HG02571 (cell line): Measurements from ENCODE around the gene KIRREL3.
"Not testable (repeated sequence)": the region's sequence is repeated elsewhere in the genome, so short reads cannot be mapped to it uniquely, and the experiment has no call there.

Experiments
- ATAC-seq: cut with Tn5 transposase; IDR thresholded peaks from one replicate; pipeline ENCODE4 v1.9.1; 2021; ENCODE audit warnings: mild to moderate bottlenecking, moderate library complexity; ENCODE audit not compliant: unreplicated experiment

KIRREL3 gene

DNA sequence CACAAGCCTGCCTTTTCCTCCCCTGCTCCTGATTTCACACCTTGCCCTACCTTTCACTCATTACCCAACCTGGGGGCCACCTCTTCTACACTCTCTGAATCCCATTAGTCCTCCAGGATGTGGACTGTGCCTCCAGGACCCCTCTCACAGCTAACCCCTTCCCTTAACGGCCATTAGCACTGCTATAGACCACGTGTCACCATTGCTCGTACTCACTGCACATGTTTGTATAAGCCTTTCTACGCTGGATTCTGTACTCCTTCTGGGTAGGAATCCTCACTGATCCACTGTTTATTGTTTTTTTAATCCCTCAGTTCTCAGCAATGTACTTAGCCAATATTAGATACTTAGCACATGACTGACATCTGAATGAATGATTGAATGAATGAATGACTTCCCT is 40.9 kb downstream of the KIRREL3 start:
- no peak for ATAC-seq

DNA sequence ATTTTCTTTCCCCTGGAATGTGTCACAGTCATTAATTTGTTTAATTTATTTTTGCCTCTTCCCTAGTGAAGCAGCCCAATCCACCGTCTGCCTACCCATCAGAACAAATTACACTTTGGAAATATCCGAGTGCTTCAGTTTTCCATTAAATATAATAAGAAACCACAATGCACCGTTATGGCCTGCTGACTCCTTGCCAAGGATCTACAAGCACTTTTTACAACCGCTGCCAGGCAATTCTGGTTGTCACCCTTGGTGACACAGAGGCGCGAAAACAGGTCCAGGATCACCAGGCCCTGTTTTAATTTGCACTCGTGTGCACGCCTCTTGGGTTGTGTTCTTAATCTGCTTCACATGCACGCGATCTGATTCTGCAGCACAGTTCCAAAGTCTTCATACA is 43.9 kb downstream of the KIRREL3 start:
- ATAC-seq, result no peak

DNA sequence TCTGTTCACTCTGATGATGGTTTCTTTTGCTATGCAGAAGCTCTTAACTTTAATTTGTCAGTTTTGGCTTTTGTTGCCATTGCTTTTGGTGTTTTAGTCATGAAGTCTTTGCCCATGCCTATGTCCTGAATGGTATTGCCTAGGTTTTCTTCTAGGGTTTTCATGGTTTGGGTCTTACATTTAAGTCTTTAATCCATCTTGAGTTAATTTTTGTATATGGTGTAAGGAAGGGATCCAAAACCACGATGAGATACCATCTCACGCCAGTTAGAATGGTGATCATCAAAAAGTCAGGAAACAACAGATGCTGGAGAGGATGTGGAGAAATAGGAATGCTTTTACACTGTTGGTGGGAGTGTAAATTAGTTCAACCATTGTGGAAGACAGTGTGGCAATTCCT is 48.0 kb downstream of the KIRREL3 start:
- not testable (repeated sequence) for ATAC-seq

DNA sequence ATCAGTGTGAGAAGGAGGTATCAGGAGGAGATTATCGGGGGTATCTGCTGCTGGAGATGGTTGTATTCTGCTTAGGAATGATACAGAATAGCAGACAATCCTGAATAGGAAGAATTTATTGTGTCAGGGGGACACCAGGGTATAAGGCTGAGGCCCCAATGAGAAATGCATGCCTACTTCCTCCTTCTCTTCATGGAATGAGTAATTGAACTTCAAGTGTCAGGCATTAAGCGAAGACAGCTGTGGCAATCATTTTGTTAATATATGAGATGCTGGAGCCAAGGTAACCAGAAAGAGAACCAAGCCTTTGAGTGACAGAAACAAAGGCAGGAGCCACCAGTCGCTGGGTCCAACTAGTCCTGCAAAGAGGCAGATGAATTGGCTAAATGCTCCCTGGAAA is 49.1 kb downstream of the KIRREL3 start:
- ATAC-seq, result no peak

DNA sequence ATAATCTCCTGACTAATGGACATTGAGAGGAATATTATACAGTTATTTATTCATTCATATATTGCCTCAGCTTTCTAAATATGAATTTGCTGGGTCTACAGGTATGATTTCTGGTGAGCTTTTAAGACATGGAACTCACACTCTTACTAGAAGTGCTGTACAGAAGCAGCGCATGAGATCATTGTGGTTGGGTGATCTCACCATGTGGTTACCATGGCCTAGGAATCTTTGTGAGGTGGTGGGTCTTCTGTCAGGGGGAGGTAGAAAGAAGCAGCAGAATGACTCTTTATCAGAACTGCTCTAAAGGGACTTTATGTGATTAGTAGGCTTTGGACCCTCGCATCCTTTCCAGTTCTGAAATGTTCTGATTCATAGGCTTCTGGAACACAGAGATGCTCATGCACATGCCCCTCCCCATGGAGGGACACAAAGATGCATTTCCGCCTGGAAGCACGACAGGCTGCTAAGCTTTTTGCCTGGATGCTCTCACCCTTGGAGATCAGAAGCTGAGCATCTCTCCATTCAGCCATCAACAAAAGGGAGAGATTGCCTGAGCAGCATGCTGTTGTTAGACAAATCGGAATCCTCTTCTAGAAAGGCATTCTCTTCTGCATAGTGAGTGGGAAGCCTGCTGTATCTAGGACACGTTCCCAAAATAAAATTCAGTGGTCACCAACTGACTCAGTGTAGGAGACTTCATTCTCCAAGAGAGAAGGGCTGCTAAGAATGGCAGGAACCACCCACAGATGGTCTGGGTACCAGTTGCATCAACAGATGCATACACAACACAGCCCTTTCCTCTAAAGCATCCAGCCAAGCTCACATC is 51.3 kb downstream of the KIRREL3 start:
- no peak for ATAC-seq

DNA sequence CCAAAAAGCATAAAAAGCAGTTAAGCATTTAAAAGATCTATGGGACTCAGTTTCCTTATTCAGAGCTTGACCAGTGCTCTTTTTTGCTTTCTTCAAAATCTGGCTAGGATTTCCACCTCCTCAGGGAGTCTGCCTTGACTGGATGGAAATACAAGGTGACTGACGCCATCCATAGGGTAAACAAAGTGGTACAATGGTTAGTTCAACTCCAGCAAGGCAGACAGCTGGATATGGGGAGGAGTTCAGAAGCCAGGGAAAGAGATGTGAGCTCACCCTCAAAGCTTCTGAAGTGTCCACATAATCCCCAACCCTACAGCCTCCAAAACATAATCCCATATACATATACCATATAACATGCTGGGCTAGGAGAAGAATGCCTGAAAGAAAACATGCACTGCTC is 52.0 kb downstream of the KIRREL3 start:
- ATAC-seq, result no peak

DNA sequence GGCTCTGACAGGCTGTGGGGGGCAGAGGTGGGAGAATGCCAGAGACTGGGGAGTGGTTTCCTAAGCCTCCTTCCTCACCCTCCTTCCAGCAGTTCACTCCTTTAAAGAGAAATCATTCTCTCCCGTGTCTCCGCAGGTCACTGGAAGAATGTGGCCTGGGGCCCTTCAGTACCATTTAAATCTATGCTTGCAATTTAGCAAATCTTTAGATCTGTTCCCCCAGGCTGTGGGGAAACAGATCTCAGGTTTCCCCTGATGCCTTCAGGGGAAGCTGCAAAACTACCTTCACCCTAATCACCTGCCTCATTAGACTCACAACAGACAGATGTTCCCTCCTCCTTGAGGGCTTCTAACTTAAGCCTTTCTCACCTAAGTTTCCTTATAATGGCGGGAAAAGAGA is 55.3 kb downstream of the KIRREL3 start:
- no peak for ATAC-seq

DNA sequence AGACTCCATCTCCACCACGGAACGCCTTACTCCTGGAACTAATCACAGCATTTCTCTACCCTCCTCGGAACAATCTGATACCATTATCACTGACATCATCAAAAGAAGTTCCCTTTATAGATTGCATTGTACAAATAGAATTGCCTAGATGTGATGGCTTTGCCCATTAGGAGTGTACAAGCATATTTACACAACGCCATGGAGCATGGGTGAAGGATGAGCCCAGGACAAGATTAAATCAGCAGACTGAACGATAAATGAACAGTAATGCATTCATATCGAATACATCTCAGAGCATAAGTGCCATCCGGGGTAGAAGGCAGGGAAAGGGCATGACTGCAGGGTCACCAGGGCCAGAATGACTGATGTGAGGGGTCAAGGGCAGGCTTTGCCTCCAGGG is 57.3 kb downstream of the KIRREL3 start:
- ATAC-seq, result no peak

DNA sequence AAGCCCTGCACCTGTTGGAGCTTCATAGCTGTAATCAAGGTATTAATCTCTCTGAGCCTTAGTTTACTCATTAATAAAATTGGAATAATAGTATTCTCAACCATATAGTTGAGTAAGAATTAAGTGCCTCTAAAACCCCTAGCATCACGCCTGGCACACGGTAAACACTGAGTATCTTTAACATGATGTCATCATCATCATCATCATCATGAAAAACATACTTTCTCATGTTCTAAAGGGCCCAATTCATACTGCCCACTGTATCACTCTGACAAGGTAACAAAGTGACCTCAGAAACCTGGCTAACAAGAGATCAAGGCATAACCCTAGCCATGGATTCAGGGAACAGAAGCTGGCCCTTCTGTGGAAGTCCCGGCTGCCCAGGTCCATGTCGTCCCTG is 58.4 kb downstream of the KIRREL3 start:
- ATAC-seq, result no peak

DNA sequence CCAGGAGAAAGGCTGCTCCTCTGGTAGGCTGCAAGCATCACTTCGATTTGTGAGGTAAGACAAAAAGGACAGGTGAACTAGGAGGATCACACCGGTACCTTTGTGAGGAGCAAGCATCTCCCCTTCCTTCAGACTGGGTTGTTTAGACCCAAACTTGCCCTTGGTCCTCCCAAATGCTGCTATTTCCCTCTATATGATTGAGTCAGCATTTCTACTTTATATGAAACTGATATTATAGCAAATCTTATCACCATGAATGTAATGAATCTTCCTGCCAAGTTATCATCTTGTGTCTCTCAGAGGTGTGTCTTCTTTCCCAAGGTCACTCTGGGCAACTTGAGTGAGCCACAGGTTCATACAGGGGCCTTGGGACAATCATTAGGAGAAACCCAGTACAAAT is 61.0 kb downstream of the KIRREL3 start:
- no peak for ATAC-seq

DNA sequence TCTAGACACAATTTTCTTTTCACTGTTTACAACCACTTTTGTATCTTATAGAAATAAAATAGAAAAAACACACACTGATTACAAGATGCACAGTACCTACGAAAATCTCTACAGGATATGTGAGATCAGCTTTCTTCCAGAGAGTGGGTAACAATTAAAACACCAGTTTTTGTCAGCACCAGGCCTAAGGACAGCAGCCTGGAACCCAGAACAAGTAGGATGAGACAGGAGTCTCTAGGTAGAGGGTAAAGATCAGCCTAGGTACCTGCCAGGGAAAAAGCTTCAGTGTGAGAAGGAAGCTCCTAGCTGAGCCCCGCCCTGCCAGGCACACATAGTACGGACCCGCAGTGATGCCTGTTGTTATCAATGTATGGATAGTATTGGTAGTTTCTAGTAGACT is 61.9 kb downstream of the KIRREL3 start:
- no peak for ATAC-seq

DNA sequence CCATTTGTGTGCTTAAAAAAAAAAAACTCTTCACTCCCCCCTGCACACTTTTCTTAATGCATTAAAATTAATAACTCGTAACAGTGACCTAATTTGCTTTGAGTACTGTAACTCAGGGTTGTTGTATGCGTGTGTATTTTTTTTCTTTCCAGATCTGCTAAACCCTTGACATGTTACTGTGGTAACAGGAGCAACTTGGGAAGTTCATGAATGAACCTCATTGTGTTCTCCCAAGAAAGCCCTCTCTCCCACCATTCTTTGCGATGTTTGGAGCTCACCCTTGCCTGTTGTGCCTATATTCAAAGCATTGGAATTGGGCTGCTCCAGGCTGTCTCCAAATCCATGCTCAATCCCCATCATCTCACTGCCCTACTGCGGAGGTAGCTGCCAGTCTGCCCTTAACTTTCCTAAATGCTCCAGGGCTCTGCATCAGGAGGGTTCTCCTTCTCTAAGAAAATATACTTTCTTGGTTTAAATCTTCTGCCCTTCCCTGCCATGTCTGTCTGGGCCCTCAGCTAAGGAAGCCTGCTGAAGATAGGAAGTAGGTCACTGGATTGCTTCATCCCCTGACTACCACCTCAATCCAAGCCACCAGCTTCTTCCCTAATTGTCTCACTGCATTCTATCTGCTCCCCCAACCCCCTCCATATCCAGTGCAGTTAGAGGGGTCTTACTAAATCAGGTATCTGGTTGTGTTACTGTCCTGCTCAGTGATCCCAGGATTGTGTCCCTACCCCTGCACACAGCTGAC is 70.3 kb downstream of the KIRREL3 start:
- no peak for ATAC-seq

DNA sequence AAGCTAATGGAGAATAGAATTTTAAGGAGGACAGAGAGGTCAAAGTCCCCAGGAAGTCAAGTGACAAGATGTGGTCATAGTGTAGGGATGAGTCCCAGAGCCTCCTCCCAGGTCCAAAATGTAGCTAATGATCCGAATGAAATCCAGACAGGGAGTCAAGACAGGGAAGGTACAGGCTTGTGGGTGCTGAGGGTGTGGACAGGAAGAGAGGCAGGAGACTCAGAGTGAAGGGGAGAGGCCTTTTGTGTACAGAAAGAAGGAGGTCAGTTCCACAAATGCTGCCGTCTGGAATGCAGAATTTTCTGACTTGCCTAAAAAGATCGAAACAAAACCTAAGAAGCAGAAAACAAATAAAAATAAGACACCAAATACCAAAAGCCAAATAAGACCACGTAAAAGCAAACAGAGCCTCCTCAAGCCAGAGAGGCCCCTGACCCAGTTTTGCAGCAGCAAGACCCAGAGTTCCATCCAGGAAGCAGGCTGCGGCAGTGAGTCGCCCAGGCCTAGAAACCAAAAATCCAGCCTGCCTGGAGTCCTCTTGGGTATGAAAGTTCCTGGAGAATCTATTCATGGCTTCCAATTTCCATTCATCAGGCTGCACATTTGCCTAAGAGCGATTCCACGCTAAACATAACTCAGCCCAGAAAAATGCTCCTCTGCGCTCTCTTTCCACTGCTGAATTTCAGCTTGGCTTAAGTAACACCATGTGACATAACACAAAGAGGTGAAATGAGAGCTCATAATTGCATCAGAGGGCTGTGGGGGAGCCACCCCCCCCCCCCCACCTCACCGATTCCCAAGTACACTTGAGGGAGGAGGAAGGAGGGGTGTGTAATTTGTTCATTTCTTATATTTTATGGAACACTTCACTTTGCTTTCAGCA is 71.2 kb downstream of the KIRREL3 start:
- no peak for ATAC-seq

DNA sequence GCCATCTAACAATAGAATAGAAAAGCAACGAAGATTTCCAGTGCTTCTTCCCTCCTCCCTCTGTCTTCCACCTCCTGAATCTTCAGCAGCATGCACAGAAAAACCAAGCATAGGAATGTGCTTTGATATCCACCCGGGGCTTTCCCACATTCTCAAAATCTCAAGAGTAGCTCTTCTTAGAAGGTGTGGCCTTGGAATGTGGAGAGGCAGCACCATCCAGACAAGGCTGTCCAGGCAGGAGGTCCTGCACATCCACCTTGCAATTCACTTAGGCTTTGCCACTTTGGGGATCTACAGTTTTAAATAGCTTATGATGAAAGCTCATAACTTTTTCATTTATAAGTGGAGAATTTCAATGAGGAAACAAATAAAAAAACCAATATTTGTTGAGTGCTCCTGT is 72.9 kb downstream of the KIRREL3 start:
- no peak for ATAC-seq

DNA sequence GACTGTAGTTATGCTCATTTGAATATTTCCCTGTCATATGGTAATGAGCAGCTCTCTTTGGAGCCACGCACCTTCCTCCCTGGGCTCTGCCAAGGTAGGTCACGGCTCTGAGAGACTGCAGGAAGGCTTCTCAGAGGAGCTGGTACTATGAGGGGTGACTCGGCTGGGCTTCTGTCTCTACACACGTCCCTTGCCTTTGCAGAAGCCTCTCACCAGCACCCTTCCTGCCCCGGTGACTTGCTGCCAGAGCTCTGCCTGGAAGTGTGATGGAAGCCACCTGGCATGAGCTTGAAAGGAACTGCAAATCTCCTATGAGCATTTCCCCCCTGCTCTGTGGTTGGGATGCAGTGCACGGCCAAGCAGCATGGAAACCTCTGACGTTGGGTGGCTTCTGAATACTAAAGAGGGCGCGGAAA is 74.2 kb downstream of the KIRREL3 start:
- no peak for ATAC-seq

DNA sequence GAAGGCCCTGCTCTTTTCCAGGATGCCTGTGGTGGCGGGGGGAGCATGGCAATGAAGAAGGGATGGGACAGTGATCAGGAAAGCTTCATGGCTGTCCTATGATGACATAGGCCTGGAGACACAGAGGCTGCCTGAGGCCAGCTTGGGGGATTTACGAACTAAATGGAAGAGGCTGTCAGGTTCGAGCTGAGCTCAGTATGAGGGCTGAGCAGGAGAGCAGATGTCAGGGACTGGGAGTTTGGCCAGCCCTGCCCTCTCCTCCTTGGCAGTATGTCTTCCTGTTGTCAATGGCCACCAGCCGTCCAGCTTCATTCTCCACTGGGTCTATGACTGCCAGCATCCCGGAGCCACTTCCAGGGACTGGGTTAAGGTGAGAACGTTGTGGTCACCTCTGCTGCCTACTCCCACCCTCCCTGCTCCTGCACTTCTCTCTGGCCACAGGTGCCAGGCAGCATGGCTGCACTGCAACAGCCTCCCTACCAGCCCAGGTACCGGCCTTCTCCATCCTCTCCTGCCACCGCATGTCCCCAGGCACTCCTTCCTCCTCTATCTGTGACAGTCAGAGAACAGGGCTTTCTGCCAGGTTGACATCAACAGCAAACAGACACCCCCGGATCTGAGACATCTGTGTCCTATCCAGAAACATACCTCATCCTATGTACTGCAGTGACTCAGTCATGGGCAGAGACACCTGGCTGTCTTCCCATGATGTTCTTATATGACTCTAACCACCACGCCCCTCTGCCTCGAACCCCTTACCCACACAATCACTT is 75.1 kb downstream of the KIRREL3 start:
- ATAC-seq, result no peak

DNA sequence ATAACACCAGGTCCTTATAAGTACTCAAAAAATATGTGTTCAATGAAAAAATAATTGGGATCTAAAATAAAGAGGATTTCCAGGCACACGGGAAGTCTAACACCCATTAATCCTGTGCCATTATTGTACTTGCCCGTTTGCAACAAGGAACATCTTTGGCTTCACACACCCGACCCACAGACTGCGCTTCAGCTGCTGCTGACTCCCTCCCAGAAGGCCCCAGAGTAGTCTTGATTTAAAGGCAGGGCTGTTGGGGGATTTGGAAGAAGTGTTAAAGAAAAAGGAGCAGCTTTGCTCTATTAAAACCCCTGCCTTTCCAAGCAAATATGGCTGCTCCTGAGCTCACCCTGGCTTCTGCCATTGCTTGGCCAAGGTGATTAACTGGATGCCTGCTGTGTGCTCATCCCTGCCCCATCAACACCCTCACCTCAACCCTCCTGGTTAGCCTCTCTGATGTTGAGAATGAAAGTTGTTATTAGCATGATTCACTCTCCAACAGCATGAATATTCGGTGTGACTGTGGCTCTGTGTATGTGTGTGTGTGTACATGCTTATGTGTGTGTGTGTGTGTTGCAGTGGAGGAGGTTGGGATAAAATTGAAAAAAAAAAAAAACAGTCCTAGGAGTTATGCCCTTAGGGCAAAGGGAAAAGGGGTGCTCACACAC is 76.1 kb downstream of the KIRREL3 start:
- ATAC-seq, result no peak

DNA sequence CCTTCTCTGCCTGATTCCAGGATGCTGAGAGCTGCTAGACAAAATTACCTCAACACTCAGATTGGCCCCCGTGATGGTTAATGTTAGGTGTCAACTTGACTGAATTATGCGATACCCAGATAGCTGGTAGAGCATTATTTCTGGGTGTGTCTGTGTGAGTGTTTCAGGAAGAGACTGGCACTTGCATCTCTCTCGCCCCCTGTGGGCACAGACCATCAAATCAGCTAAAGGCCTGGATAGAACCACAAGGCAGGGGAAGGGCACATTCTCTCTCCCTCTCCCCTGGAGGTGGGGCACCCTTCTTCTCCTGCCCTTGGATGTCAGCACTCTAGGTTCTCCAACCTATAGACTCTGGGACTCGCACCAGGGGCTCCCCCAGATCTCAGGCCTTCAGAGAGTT is 79.7 kb downstream of the KIRREL3 start:
- ATAC-seq, result no peak

DNA sequence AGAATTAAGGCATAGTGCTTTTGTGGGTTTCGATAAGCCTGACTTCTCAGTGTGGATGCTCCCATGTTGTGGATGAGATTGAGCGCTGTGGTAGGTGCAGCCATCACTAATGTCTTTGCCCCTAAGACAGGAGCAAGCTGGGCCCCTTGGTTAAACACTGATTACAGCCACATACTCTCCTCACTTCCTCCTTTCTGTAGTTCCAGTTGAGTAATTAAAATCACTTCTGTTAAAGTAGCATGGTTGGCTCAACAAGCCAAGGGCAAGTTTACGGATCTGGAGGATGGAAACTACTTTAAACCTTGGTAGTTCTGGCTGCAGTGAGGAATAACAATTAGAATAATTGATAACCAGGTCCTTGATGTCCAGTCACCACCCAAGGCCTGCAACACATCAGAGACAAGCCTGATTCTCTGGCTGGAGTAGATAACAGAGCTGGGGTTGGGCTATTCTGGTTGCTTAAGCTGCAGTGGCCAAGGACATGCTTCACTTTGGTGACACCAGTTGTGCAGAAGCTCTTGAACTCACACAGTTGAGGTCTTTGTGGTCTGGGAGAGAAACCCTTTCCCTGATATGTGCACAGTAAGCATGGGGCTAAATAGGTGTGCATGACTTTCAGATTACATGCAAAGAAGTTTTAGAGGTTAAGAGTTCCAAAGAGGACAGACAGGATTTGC is 81.3 kb downstream of the KIRREL3 start:
- no peak for ATAC-seq

DNA sequence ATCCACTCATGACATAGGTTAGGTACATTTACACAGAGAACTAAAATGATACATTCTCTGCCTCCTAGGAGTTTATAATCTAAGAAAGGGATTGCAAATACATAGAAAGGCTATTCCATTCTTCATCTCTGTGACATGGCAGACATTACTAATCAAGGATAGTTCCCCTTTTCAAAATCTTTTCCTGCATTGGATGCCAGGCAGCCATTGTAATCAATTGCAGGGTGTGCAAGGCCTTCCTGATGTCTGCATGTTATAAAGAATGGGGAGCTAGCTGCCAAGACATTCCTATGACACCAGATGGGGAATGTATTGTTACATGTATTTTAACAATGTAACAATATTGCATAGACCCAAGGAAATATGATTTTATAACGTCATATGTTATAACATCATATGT is 82.0 kb downstream of the KIRREL3 start:
- ATAC-seq, result no peak
